HepG2 (cell line): ENCODE results near the gene CDK8. TPM values are rescaled to one million over a fixed set of nuclear protein-coding genes. Genes with fewer than 3 reads are reported as not detected.
A peak's percentile ranks its signal among the peaks of the same experiment; 100 is the strongest.

ENCODE experiments used
- ATAC-seq: fragments of 200-7000 bp; cut with Tn5 transposase; 3 replicates; pipeline ENCODE4 v1.9.1; 2020; ENCODE audit warnings: mild to moderate bottlenecking, moderate library complexity
- BruUV-seq: library from RNA; stranded (reverse); fragments of 400-500 nt; replicated peaks from 2 replicates; lab custom pipeline; 2021; lab: Mats Ljungman, UMichigan
- CTCF ChIA-PET: fragments of 300-600 bp; formaldehyde crosslinking; extraction: SDS; loops from one replicate; lab custom pipeline; 2021; ENCODE audit warnings: low total read pairs, inconsistent platforms, low intra/inter-chr PET ratio; lab: Yijun Ruan, JAX
- POLR2A ChIA-PET: fragments of 350-600 bp; sonication (Branson Sonifier 250); formaldehyde crosslinking; loops from one replicate; lab custom pipeline; 2020; ENCODE audit warnings: antibody characterized with exemption, inconsistent platforms; lab: Yijun Ruan, JAX
- DNase-seq: peaks from one replicate; pipeline ENCODE4 v3.0.0-alpha.2; 2015; ENCODE audit warnings: low spot score
- FAIRE-seq: peaks from 3 replicates; lab custom pipeline; 2011; peaks lifted over from hg19 to GRCh38; lab: Jason Lieb, UNC
- H2AFZ ChIP-seq: one replicate; pipeline ENCODE4 v1.6.1; 2011; ENCODE audit warnings: low read length, inconsistent platforms
- H3K27ac ChIP-seq: fragments of 300-600 bp; 3 replicates; pipeline ENCODE4 v1.8.0; 2011; ENCODE audit warnings: mixed run types, mild to moderate bottlenecking, mixed read lengths, low read length, inconsistent platforms; ENCODE audit not compliant: insufficient read depth; ENCODE audit errors: extremely low read length
- H3K27me3 ChIP-seq, 2 experiments: fragments of 200-600 bp in 1 of 2; 2 replicates in 1 of 2; 3 replicates in 1 of 2; pipeline versions ENCODE4 v1.6.0 to v1.8.0; 2011; ENCODE audit warnings: low read length in 2 of 2, mild to moderate bottlenecking in 2 of 2, moderate library complexity in 2 of 2, inconsistent platforms in 1 of 2; ENCODE audit not compliant: insufficient read depth in 2 of 2, control insufficient read depth in 1 of 2
- H3K36me3 ChIP-seq, 2 experiments: fragments of 200-600 bp in 1 of 2; replicated peaks in 1 of 2; 2 replicates in 1 of 2; 3 replicates in 1 of 2; pipeline versions ENCODE4 v1.5.1 to v1.8.0; 2011; ENCODE audit warnings: low read length in 2 of 2, inconsistent platforms in 1 of 2; ENCODE audit not compliant: insufficient read depth in 2 of 2, control insufficient read depth in 1 of 2
- H3K4me1 ChIP-seq: 2 replicates; pipeline ENCODE4 v1.5.1; 2012; ENCODE audit warnings: low read length, inconsistent platforms; ENCODE audit not compliant: insufficient read depth
- H3K4me2 ChIP-seq: 2 replicates; pipeline ENCODE4 v1.6.0; 2011; ENCODE audit warnings: low read depth, low read length, inconsistent platforms
- H3K4me3 ChIP-seq, 3 experiments: fragments of 200-600 bp in 1 of 3; sonication (generic), shearing (Covaris generic) in 1 of 3; replicated peaks in 1 of 3; 2 replicates each; pipeline ENCODE4 v1.5.1; 2011 to 2016; ENCODE audit warnings: low read length in 3 of 3, inconsistent platforms in 2 of 3, low read depth in 2 of 3, mild to moderate bottlenecking in 2 of 3, control low read depth in 1 of 3, mixed read lengths in 1 of 3; ENCODE audit not compliant: insufficient read depth in 1 of 3
- H3K79me2 ChIP-seq: one replicate; pipeline ENCODE4 v1.6.1; 2011; ENCODE audit warnings: low read length, inconsistent platforms; ENCODE audit not compliant: insufficient read depth
- H3K9ac ChIP-seq: 2 replicates; pipeline ENCODE4 v1.6.0; 2011; ENCODE audit warnings: mild to moderate bottlenecking, low read depth, low read length, inconsistent platforms; ENCODE audit not compliant: insufficient read depth
- H3K9me3 ChIP-seq: 2 replicates; pipeline ENCODE4 v1.5.1; 2012; ENCODE audit warnings: mild to moderate bottlenecking, low read length
- H4K20me1 ChIP-seq: 2 replicates; pipeline ENCODE4 v1.6.0; 2011; ENCODE audit warnings: inconsistent platforms, mild to moderate bottlenecking, low read length, moderate library complexity; ENCODE audit not compliant: insufficient read depth
- ATAD3A ChIP-seq: sonication (generic); formaldehyde crosslinking; IDR thresholded peaks from 2 replicates; pipeline ENCODE4 v1.4.0; 2020; ENCODE audit warnings: missing genetic modification reagents
- BORCS8-MEF2B ChIP-seq: sonication (generic); formaldehyde crosslinking; IDR thresholded peaks from 2 replicates; pipeline ENCODE4 v1.8.0; 2022; ENCODE audit warnings: mild to moderate bottlenecking, missing genetic modification reagents
- REL ChIP-seq: sonication (generic); formaldehyde crosslinking; conservative IDR thresholded peaks from 2 replicates; pipeline ENCODE4 v1.8.0; 2022; ENCODE audit warnings: mild to moderate bottlenecking, missing genetic modification reagents, moderate library complexity
- SP5 ChIP-seq: IDR thresholded peaks from 2 replicates; pipeline ENCODE4 v1.6.1; 2016; ENCODE audit warnings: low read depth, borderline replicate concordance
- ZNF326 ChIP-seq: sonication (generic); formaldehyde crosslinking; IDR thresholded peaks from 2 replicates; pipeline ENCODE4 v1.4.0; 2020; ENCODE audit warnings: missing genetic modification reagents, borderline replicate concordance
- WGBS: methylation state at CpG from one replicate; pipeline ENCODE4 v1.1.6; 2017; ENCODE audit warnings: low lambda C conversion rate; 5-methylcytosine and 5-hydroxymethylcytosine counted together
- in situ Hi-C: cut with HindIII; loops from 2 replicates; pipeline ENCODE4 v1.10.0; 2017; ENCODE audit warnings: low pct_unique_long_range_greater_than_20kb; ENCODE audit not compliant: extremely low pct_ligation_motif_present
- intact Hi-C: fragments of 100-400 bp; cut with micrococcal nuclease; formaldehyde crosslinking; loops from one replicate; pipeline ENCODE4 v1.10.0; 2022; ENCODE audit not compliant: unreplicated experiment
- polyA plus RNA-seq, 8 experiments: library from polyadenylated mRNA; depleted of rRNA in 3 of 8; stranded (reverse) in 7 of 8; unstranded in 1 of 8; fragments of >200 nt; fragmentation: Illumina TruSeq in 4 of 8; extraction: Trizol in 4 of 8; gene quantifications; 2 replicates each; pipeline versions ENCODE4 v1.2.1 to v1.2.3, GENCODE V29; 2011 to 2016; ENCODE audit warnings: low read depth in 4 of 8, missing spikeins in 1 of 8, mixed read lengths in 1 of 8; ENCODE audit not compliant: insufficient read depth in 1 of 8
- total RNA-seq, 5 experiments: library from RNA; depleted of rRNA; stranded (reverse); fragments of >200 nt; fragmentation: Illumina TruSeq; extraction: Trizol; gene quantifications; 2 replicates each; pipeline ENCODE4 v1.2.3, GENCODE V29; 2016; ENCODE audit warnings: low read depth in 1 of 5
- TF ChIP-seq, protein P1 (sequence below): sonication (generic); formaldehyde crosslinking; IDR thresholded peaks from 2 replicates; pipeline ENCODE4 v1.4.0; 2020; ENCODE audit warnings: missing genetic modification reagents
- TF ChIP-seq, protein P2 (sequence below), 2 experiments: fragments of 450-650 bp in 1 of 2; sonication (generic) in 1 of 2; formaldehyde crosslinking; IDR thresholded peaks; 2 replicates each; pipeline versions ENCODE4 v1.5.0 to v1.8.0; 2020 to 2022; ENCODE audit warnings: mild to moderate bottlenecking in 1 of 2, missing genetic modification reagents in 1 of 2

The CDK8 gene
- total and polyA plus RNA-seq, 2 of the 13 experiments (the other 11 are each of a cell fraction or from before 2014, with no cell fraction given), result 15.8 to 16.4 TPM

DNA sequence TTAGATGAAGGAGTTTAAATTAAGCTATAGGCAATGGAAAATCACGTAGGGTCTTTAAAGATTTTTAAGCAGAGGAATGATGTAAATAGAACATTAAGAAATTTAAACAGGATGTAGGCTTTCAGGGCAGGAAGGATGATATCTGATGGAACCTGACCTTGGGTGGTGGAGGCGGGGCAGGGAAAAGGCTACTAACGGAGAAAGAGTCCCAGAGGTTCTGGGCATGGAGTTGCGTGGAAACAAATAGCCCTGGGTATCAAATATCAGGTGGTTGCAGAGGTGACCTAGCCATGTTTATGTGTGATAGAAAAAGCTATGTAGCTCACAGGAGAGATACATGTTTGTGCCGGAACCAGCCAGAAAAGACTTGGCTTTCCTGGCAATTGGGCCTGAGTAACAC is 7.8 kb upstream of the CDK8 start (continued):
- TF ChIP-seq, protein P1, sequence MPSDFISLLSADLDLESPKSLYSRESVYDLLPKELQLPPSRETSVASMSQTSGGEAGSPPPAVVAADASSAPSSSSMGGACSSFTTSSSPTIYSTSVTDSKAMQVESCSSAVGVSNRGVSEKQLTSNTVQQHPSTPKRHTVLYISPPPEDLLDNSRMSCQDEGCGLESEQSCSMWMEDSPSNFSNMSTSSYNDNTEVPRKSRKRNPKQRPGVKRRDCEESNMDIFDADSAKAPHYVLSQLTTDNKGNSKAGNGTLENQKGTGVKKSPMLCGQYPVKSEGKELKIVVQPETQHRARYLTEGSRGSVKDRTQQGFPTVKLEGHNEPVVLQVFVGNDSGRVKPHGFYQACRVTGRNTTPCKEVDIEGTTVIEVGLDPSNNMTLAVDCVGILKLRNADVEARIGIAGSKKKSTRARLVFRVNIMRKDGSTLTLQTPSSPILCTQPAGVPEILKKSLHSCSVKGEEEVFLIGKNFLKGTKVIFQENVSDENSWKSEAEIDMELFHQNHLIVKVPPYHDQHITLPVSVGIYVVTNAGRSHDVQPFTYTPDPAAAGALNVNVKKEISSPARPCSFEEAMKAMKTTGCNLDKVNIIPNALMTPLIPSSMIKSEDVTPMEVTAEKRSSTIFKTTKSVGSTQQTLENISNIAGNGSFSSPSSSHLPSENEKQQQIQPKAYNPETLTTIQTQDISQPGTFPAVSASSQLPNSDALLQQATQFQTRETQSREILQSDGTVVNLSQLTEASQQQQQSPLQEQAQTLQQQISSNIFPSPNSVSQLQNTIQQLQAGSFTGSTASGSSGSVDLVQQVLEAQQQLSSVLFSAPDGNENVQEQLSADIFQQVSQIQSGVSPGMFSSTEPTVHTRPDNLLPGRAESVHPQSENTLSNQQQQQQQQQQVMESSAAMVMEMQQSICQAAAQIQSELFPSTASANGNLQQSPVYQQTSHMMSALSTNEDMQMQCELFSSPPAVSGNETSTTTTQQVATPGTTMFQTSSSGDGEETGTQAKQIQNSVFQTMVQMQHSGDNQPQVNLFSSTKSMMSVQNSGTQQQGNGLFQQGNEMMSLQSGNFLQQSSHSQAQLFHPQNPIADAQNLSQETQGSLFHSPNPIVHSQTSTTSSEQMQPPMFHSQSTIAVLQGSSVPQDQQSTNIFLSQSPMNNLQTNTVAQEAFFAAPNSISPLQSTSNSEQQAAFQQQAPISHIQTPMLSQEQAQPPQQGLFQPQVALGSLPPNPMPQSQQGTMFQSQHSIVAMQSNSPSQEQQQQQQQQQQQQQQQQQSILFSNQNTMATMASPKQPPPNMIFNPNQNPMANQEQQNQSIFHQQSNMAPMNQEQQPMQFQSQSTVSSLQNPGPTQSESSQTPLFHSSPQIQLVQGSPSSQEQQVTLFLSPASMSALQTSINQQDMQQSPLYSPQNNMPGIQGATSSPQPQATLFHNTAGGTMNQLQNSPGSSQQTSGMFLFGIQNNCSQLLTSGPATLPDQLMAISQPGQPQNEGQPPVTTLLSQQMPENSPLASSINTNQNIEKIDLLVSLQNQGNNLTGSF (CRISPR knock-in tag), result no peak
- TF ChIP-seq SP5 (CRISPR knock-in tag) (peak; percentile 64), REL (CRISPR knock-in tag) (no peak), ATAD3A (CRISPR knock-in tag) (no peak), BORCS8-MEF2B (CRISPR knock-in tag) (no peak)

DNA sequence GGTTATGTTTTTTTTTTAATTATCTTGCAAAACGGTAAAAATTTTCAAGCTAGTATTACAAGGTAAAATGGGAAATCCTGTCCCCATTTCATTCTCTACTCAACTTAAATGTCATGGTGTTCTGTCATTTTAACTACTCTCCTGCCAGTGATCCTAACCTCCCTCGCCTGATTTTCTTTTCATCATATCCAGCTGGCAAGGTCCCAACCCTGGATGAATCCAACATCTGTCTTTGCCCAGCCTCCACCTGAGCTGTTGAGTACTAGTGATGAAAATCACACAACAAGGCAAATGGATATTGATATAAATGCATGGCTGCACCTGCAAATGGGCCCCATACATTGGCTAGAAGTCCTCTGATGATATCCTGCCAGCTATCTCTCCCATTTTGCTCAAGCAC is 6.9 kb upstream of the CDK8 start:
- ChIA-PET CTCF (no interaction called here), POLR2A (no interaction called here)
- Histone ChIP-seq H4K20me1 (no peaks in the 10 kb centered on the region), H3K27ac (no peak overlapping the region), H3K4me3 (no peak overlapping the region), H3K27me3 (no peaks in the 10 kb centered on the region; a peak in 1 of 5 replicates)
- intact Hi-C loops, result no loop called here
- no peak for ATAC-seq
- TF ChIP-seq, protein P2, sequence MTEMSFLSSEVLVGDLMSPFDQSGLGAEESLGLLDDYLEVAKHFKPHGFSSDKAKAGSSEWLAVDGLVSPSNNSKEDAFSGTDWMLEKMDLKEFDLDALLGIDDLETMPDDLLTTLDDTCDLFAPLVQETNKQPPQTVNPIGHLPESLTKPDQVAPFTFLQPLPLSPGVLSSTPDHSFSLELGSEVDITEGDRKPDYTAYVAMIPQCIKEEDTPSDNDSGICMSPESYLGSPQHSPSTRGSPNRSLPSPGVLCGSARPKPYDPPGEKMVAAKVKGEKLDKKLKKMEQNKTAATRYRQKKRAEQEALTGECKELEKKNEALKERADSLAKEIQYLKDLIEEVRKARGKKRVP (CRISPR knock-in tag; IDR thresholded peaks at IDR 0.05), result no peak
- no peak for TF ChIP-seq ZNF326 (CRISPR knock-in tag)
- TF ChIP-seq, all 625 proteins: peak for 0
- Histone ChIP-seq H3K9ac (no peak overlapping the region), H3K79me2 (no peaks in the 10 kb centered on the region), H3K9me3 (peaks cover 7% of the 10 kb centered on the region), H2AFZ (no peak overlapping the region), H3K4me1 (peaks cover 36% of the 10 kb centered on the region), H3K36me3 (no peaks in the 10 kb centered on the region), H3K4me2 (no peak overlapping the region)
- WGBS, result 20% methylated on average over 2 of the region's 2 CpGs
- no TSS peak for BruUV-seq
- DNase-seq (no peak), FAIRE-seq (no peak)
- in situ Hi-C loops, result no loop called here
